Testis (tissue), 2 donors: ENCODE data around the gene FAM181A.

Source experiments
- CTCF ChIP-seq, 3 experiments: fragments of 450-650 bp in 2 of 3; fragments of 200-600 bp in 1 of 3; sonication (generic) in 1 of 3; IDR thresholded peaks; one replicate each; pipeline ENCODE4 v1.5.1; 2016 to 2019; ENCODE audit warnings: antibody characterized with exemption in 3 of 3, mild to moderate bottlenecking in 2 of 3, moderate library complexity in 1 of 3
- POLR2A ChIP-seq: fragments of 450-650 bp; IDR thresholded peaks from one replicate; pipeline ENCODE4 v1.6.1; 2017; ENCODE audit warnings: antibody characterized with exemption, mild to moderate bottlenecking, moderate library complexity

- TF ChIP-seq CTCF (IDR thresholded peaks at IDR 0.05), result no peak
- TF ChIP-seq POLR2A, result no peak
These were observed 48.3 kb upstream of the FAM181A start for GRCh38 chr14:93878871-93879270.
